T-cell (primary cell): ENCODE results near the gene TTN. TPM values are rescaled to one million over a fixed set of nuclear protein-coding genes. Genes with fewer than 3 reads are reported as not detected.
"Not testable (repeated sequence)": the region's sequence is repeated elsewhere in the genome, so short reads cannot be mapped to it uniquely, and the experiment has no call there.

ENCODE experiments used
- ATAC-seq, 4 experiments: fragments of 200-7000 bp in 3 of 4; fragments of 150-1000 bp in 1 of 4; cut with Tn5 transposase; replicated peaks in 1 of 4; 1 replicate in 3 of 4; 2 replicates in 1 of 4; pipeline ENCODE4 v1.10.0; 2021; ENCODE audit warnings: moderate library complexity in 3 of 4, mild to moderate bottlenecking in 2 of 4, moderate number of reproducible peaks in 1 of 4
- CTCF ChIA-PET, 2 donors: fragments of 300-600 bp; sonication (Branson Sonifier 250); formaldehyde crosslinking; loops; one replicate each; lab custom pipeline; 2022; ENCODE audit warnings: antibody characterized with exemption in 2 of 2; lab: Charles Lee
- POLR2A ChIA-PET, 2 donors: fragments of 300-600 bp; sonication (Branson Sonifier 250); formaldehyde crosslinking; loops; one replicate each; lab custom pipeline; 2022; ENCODE audit warnings: antibody characterized with exemption in 2 of 2; lab: Charles Lee
- DNase-seq, 35 experiments: peaks; one replicate each; pipeline versions ENCODE4 v3.0.0 to v3.0.0-alpha.2; 2013 to 2023
- H3K27ac ChIP-seq: one replicate; pipeline ENCODE4 v1.5.1; 2013; ENCODE audit warnings: low read length
- H3K27me3 ChIP-seq, 2 experiments: replicated peaks in 1 of 2; 1 replicate in 1 of 2; 2 replicates in 1 of 2; pipeline versions ENCODE4 v1.6.1 to v1.7.0; 2013; ENCODE audit warnings: low read length in 1 of 2, mixed read lengths in 1 of 2; ENCODE audit not compliant: control insufficient read depth in 2 of 2, insufficient read depth in 2 of 2; ENCODE audit errors: extremely low read depth in 1 of 2
- H3K36me3 ChIP-seq, 2 donors: 1 replicate in 1 of 2; 2 replicates in 1 of 2; pipeline versions ENCODE4 v1.6.1 to v1.7.0; 2013; ENCODE audit warnings: low read length in 1 of 2; ENCODE audit not compliant: control insufficient read depth in 2 of 2, insufficient read depth in 1 of 2; ENCODE audit errors: extremely low read depth in 1 of 2
- H3K4me1 ChIP-seq, 2 experiments: 1 replicate in 1 of 2; 2 replicates in 1 of 2; pipeline versions ENCODE4 v1.6.1 to v1.7.0; 2013; ENCODE audit warnings: low read length in 2 of 2, mixed read lengths in 1 of 2; ENCODE audit not compliant: insufficient read depth in 2 of 2, control insufficient read depth in 1 of 2; ENCODE audit errors: extremely low read depth in 1 of 2
- H3K4me3 ChIP-seq, 2 donors: 1 replicate in 1 of 2; 2 replicates in 1 of 2; pipeline versions ENCODE4 v1.5.1 to v1.7.0; 2013; ENCODE audit warnings: mild to moderate bottlenecking in 2 of 2, low read length in 1 of 2, moderate library complexity in 1 of 2; ENCODE audit not compliant: control insufficient read depth in 1 of 2; ENCODE audit errors: extremely low read depth in 1 of 2
- H3K9me3 ChIP-seq: 2 replicates; pipeline ENCODE4 v1.7.0; 2013
- H3K27ac Mint-ChIP-seq, 2 donors: one replicate each; pipeline ENCODE4 v1.8.0; 2020 to 2021; ENCODE audit warnings: mild to moderate bottlenecking in 2 of 2, mixed read lengths in 2 of 2
- H3K27me3 Mint-ChIP-seq, 2 donors: one replicate each; pipeline ENCODE4 v1.8.0; 2021 to 2022; ENCODE audit warnings: mixed read lengths in 2 of 2
- H3K36me3 Mint-ChIP-seq: one replicate; pipeline ENCODE4 v1.8.0; 2021; ENCODE audit warnings: mixed read lengths
- H3K4me1 Mint-ChIP-seq, 3 donors: one replicate each; pipeline ENCODE4 v1.8.0; 2020 to 2022; ENCODE audit warnings: mixed read lengths in 3 of 3, mild to moderate bottlenecking in 1 of 3
- H3K4me3 Mint-ChIP-seq, 3 donors: one replicate each; pipeline ENCODE4 v1.8.0; 2020 to 2022; ENCODE audit warnings: mild to moderate bottlenecking in 3 of 3, mixed read lengths in 3 of 3, moderate library complexity in 3 of 3
- H3K9me3 Mint-ChIP-seq, 3 donors: one replicate each; pipeline ENCODE4 v1.8.0; 2020 to 2022; ENCODE audit warnings: mixed read lengths in 3 of 3
- WGBS: methylation state at CpG from one replicate; pipeline ENCODE4 v1.1.5; 2013; ENCODE audit warnings: missing lambda C conversion rate; ENCODE audit not compliant: insufficient coverage; 5-methylcytosine and 5-hydroxymethylcytosine counted together
- total RNA-seq, 35 experiments: library from RNA in 6 of 35; stranded (reverse) in 6 of 35; fragments of 120-200 nt in 1 of 35; gene quantifications; one replicate each; pipeline versions ENCODE4 v1.2.1 to v1.2.4 and lab custom pipeline; 2013 to 2026

TTN gene
- total RNA-seq, 5 donors from 2014 or later (not counting 1 experiment from before 2014, with no cell fraction given) = 14.3 to 49.2 (median 15.7) TPM

- Mint-ChIP-seq H3K9me3 (no peaks in the 10 kb centered on the region), H3K27me3 (no peaks in the 10 kb centered on the region), H3K4me3 (peak overlapping the region in 1 of 3 donors; percentile 1), H3K27ac (no peak overlapping the region), H3K36me3 (peaks cover 11% of the 10 kb centered on the region), H3K4me1 (no peaks in the 10 kb centered on the region)
- Histone ChIP-seq H3K4me3 (no peak overlapping the region), H3K27ac (no peak overlapping the region), H3K4me1 (no peaks in the 10 kb centered on the region), H3K36me3 (peaks cover 0 to 2% of the 10 kb centered on the region in 2 donors), H3K9me3 (no peaks in the 10 kb centered on the region), H3K27me3 (no peaks in the 10 kb centered on the region)
- DNase-seq = no peak
- ChIA-PET POLR2A (no interaction called here), CTCF (no interaction called here)
- no peak for ATAC-seq
Measured at GRCh38 chr2:178666458-178666857, 140.8 kb downstream of the TTN start.

- H3K36me3 Mint-ChIP-seq, H3K4me3 Mint-ChIP-seq, ATAC-seq, H3K9me3 Mint-ChIP-seq, H3K36me3 ChIP-seq, POLR2A ChIA-PET, H3K4me1 ChIP-seq, DNase-seq, H3K4me3 ChIP-seq, H3K27ac ChIP-seq, H3K9me3 ChIP-seq, CTCF ChIA-PET, H3K27me3 Mint-ChIP-seq, H3K4me1 Mint-ChIP-seq, H3K27me3 ChIP-seq, H3K27ac Mint-ChIP-seq: not testable (repeated sequence)
- WGBS = no CpG with 5 or more reads among the region's 8 CpGs
Measured at GRCh38 chr2:178658480-178658879, 148.7 kb downstream of the TTN start.

GRCh38 chr2:178650554-178650953 is 156.7 kb downstream of the TTN start:
- peaks cover 37% of the 10 kb centered on the region for H3K36me3 Mint-ChIP-seq
- no peak overlapping the region for H3K4me3 ChIP-seq
- H3K4me3 Mint-ChIP-seq = no peak overlapping the region
- H3K4me1 Mint-ChIP-seq = no peaks in the 10 kb centered on the region
- no peaks in the 10 kb centered on the region for H3K9me3 Mint-ChIP-seq
- no peak overlapping the region for H3K27ac ChIP-seq
- peaks cover 6% of the 10 kb centered on the region in 2 donors for H3K36me3 ChIP-seq
- ATAC-seq (no peak), DNase-seq (no peak)
- H3K9me3 ChIP-seq = no peaks in the 10 kb centered on the region
- WGBS = 100% methylated on average over 2 of the region's 5 CpGs
- no peak overlapping the region for H3K27ac Mint-ChIP-seq
- H3K27me3 ChIP-seq = no peaks in the 10 kb centered on the region
- CTCF ChIA-PET = interaction anchor here in 1 of 2 donors (0.8 kb wide), 1 partner anchor 51 kb away, joined by 3 read pairs; no protein-coding TSS in a partner anchor
- POLR2A ChIA-PET = no interaction called here
- H3K4me1 ChIP-seq = no peaks in the 10 kb centered on the region
- H3K27me3 Mint-ChIP-seq = no peaks in the 10 kb centered on the region

- ATAC-seq (no peak), DNase-seq (no peak)
- no peaks in the 10 kb centered on the region for H3K4me1 ChIP-seq
- Mint-ChIP-seq H3K4me1 (no peaks in the 10 kb centered on the region), H3K4me3 (no peak overlapping the region), H3K27me3 (no peaks in the 10 kb centered on the region), H3K36me3 (peaks cover 29% of the 10 kb centered on the region), H3K27ac (no peak overlapping the region), H3K9me3 (no peaks in the 10 kb centered on the region)
- ChIA-PET POLR2A (interaction anchor here in 1 of 2 donors (0.6 kb wide), 2 partner anchors 25 to 157 kb away, joined by 3 read pairs; no protein-coding TSS in a partner anchor), CTCF (no interaction called here)
- no peak overlapping the region for H3K4me3 ChIP-seq
- no peak overlapping the region for H3K27ac ChIP-seq
- H3K36me3 ChIP-seq = peaks cover 0 to 3% of the 10 kb centered on the region in 2 donors
- WGBS = no CpG with 5 or more reads among the region's 1 CpG
- no peaks in the 10 kb centered on the region for H3K27me3 ChIP-seq
- H3K9me3 ChIP-seq = no peaks in the 10 kb centered on the region
Measured at GRCh38 chr2:178644919-178645318, 162.3 kb downstream of the TTN start.

GRCh38 chr2:178641498-178641897 is 165.7 kb downstream of the TTN start:
- no peak overlapping the region for H3K27ac ChIP-seq
- no CpG with 5 or more reads among the region's 1 CpG for WGBS
- Mint-ChIP-seq H3K27ac (no peak overlapping the region), H3K4me3 (no peak overlapping the region), H3K27me3 (no peaks in the 10 kb centered on the region), H3K36me3 (peaks cover 9% of the 10 kb centered on the region), H3K9me3 (no peaks in the 10 kb centered on the region), H3K4me1 (no peaks in the 10 kb centered on the region)
- no peak for DNase-seq
- ATAC-seq = no peak
- no peaks in the 10 kb centered on the region for H3K4me1 ChIP-seq
- H3K27me3 ChIP-seq = no peaks in the 10 kb centered on the region
- H3K36me3 ChIP-seq = no peaks in the 10 kb centered on the region
- CTCF ChIA-PET = no interaction called here
- POLR2A ChIA-PET = no interaction called here
- H3K9me3 ChIP-seq = no peaks in the 10 kb centered on the region
- H3K4me3 ChIP-seq = no peak overlapping the region

- no peak overlapping the region for H3K4me3 ChIP-seq
- Mint-ChIP-seq H3K4me1 (no peaks in the 10 kb centered on the region), H3K4me3 (no peak overlapping the region), H3K27ac (no peak overlapping the region), H3K36me3 (peaks cover 26% of the 10 kb centered on the region), H3K27me3 (no peaks in the 10 kb centered on the region), H3K9me3 (no peaks in the 10 kb centered on the region)
- H3K4me1 ChIP-seq = no peaks in the 10 kb centered on the region
- no peaks in the 10 kb centered on the region for H3K9me3 ChIP-seq
- H3K27ac ChIP-seq = no peak overlapping the region
- POLR2A ChIA-PET = no interaction called here
- H3K36me3 ChIP-seq = peaks cover 6 to 20% of the 10 kb centered on the region in 2 donors
- no peaks in the 10 kb centered on the region for H3K27me3 ChIP-seq
- DNase-seq (no peak), ATAC-seq (no peak)
- CTCF ChIA-PET = no interaction called here
- 92% methylated on average over 10 of the region's 11 CpGs for WGBS
Measured at GRCh38 chr2:178635897-178636296, 171.3 kb downstream of the TTN start.

- Histone ChIP-seq H3K27me3 (no peaks in the 10 kb centered on the region), H3K4me1 (no peaks in the 10 kb centered on the region), H3K9me3 (no peaks in the 10 kb centered on the region), H3K36me3 (peaks cover 22 to 26% of the 10 kb centered on the region in 2 donors), H3K4me3 (no peak overlapping the region), H3K27ac (no peak overlapping the region)
- H3K36me3 Mint-ChIP-seq = peaks cover 40% of the 10 kb centered on the region
- ChIA-PET POLR2A (no interaction called here), CTCF (no interaction called here)
- H3K27ac Mint-ChIP-seq = no peak overlapping the region
- no CpG with 5 or more reads among the region's 3 CpGs for WGBS
- H3K4me1 Mint-ChIP-seq = no peaks in the 10 kb centered on the region
- H3K9me3 Mint-ChIP-seq = no peaks in the 10 kb centered on the region
- H3K4me3 Mint-ChIP-seq = no peak overlapping the region
- DNase-seq (no peak), ATAC-seq (no peak)
- H3K27me3 Mint-ChIP-seq = no peaks in the 10 kb centered on the region
Measured at GRCh38 chr2:178632729-178633128, 174.5 kb downstream of the TTN start.
